Measurements from ENCODE around the gene PGAP2.

DNA sequence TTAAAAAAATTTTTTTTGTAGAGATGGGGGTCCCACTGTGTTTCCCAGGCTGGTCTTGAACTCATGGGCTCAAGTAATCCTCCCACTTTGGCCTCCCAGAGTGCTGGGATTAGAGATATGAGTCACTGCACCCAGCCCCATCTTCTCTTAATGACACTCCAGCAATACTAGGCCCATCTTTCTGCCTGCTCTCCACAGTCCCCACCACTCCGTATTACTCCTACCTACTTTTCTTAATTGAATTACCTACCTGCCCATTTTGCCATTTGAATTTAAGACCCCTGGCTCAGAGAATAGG is 45.1 kb downstream of the PGAP2 start:
- no peak for TF ChIP-seq RAD21 (IDR thresholded peaks at IDR 0.05)
- no peak for TF ChIP-seq CTCF (IDR thresholded peaks at IDR 0.05; ENCODE audit: low read depth, low read length, missing input control)
- TF ChIP-seq, protein P1, sequence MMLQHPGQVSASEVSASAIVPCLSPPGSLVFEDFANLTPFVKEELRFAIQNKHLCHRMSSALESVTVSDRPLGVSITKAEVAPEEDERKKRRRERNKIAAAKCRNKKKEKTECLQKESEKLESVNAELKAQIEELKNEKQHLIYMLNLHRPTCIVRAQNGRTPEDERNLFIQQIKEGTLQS (IDR thresholded peaks at IDR 0.05), result no peak
- TF ChIP-seq GABPA (IDR thresholded peaks at IDR 0.05 in 1 of 2, conservative IDR thresholded peaks at IDR 0.05 in 1 of 2), result no peak
- TF ChIP-seq MAX (IDR thresholded peaks at IDR 0.05), result no peak
- no peak for TF ChIP-seq FOXA1 (IDR thresholded peaks at IDR 0.05)
- TF ChIP-seq JUND (IDR thresholded peaks at IDR 0.05), result no peak

All from liver (tissue), 3 donors.